HG02763 (cell line): Measurements from ENCODE around the gene TUBGCP6.

Experiments used
- ATAC-seq: cut with Tn5 transposase; IDR thresholded peaks from one replicate; pipeline ENCODE4 v1.9.1; 2021; ENCODE audit warnings: mild to moderate bottlenecking, moderate library complexity; ENCODE audit not compliant: unreplicated experiment

Gene TUBGCP6

DNA sequence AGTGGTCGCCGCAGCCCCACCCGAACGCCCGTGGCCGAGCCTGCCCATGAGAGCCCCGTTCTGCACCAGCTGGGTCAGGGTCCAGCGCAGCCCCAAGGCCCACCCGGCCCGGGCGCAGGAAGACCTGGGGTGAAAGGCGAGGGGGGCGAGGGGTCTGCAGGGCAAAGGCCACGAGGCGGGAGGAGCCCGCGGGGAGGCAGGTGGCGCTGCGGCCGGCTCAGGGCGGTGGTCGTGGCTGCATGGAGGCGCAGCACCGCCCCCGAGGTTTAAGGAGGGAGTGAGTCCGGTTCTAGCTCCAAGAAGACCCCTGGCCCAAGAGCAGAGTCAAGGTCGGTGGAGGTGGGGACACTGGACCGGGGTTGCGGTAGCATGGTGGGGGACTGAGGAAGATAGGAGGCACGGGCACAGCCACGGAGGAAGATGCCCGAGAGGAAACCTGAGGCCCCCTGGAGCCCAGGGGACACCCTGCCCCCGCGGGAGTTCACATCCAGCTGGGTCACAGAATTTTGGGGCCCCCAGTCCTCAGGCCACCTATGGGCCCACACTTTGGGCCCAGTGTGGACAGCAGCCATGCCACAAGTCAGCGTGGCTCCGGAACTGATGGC lies 6.8 kb upstream of the TUBGCP6 start:
- ATAC-seq: peak; percentile 8

DNA sequence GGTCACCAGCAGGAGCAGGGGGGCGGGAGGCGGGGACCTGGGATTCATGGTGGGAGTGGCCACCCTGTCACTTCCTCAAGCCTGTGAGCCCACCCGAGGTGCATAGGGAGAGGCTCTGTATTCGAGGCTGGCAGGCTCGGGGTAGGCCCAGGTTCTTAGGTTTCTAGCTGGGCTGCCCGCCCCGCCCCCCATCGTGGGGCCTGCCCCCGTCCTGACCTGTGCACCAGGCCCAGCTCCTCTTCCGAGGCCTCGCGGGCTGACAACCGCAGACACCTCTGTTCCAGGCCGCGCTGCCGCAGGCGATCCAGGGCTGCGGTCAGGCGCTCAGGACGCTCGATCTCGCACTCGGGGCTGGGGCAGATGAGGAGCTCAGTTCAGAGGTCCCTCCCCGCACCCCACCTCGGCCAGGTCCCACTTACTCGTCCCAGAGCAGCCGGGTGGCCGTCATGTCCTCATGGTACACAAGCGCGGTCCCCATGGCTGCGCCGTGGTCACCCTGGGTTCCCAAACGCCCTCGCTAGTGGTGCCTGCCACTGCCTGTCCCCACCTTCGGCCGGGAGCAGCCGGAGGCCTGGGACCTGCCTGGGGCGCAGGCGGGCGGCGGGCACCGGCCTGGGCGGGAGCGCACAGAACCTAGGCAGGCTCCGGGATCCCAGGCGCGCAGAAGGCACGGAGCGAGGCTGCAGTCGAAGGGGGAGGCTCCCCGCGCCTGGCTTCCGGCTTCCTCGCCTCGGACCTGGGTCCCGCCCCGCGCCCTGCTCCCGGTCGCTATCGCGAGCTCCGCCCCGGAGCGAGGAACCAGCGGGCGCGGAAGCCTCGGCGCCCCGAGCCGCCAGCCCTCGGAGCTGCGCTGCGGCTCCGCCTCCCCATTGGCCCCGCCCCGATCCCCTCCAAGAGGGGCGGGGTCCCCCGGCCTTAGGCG lies 6.0 kb upstream of the TUBGCP6 start, which contains the start of gene HDAC10:
TSS of gene HDAC10 (minus strand) at position 711 of the 922 bp plus-strand sequence. CDS start at position 478, 233 bp downstream.
- ATAC-seq: peak; percentile 54

DNA sequence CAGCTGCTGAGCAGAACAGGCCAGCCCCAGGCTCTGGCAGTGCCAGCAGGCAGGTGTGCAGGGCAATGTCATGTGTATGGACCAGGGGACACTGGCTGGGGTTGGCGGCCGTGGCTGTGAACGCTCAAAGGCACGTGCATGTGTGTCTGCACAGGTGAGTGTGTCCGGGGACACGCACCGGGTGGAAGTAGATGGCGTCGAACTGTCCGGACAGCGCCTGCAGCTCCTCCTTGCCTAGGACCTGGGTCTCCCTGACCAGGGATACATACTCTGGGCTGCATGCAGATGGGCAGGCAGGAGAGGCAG lies 5.4 kb upstream of the TUBGCP6 start:
- ATAC-seq: no peak

DNA sequence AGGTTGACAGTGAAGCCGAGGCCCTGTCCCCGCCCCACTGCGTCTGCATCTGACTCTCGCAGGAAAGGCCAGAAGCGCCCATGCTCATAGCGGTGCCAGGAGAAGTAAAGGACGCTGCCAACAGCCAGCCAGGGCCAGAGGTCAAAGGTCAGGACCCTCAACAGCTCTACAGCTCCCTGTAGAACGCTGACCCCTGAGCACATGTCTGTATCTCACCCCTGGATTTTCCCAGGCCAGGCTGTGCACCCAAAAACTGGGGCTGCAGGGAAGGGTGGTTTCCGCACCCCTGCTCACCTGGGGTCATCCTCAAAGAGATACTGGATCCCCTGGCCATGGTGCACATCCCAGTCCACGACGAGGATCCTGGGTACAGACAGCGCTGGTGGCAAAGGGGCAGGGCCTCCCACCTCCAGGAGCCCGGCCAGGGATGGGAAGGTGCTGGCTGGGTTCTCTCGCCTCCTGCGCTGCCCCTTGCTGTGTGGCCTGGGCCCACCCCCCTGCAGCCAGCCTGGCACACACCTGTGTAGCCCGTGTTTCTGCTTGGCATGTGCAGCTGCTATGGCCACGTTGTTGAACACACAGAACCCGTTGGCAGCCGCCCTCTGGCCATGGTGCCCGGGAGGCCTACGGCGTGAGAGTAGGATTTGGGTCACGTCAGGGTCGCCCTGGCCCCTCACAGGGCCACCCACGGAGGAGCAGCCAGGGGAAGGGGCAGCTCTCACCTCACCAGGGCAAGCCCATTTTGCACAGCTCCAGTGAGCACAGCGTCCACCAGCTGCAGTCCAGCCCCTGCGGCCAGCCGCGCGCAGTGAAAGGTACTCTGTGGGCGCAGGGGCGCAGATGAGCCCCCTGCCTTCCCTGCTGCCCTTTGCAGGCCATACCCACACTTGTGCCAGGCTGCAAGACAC lies 4.8 kb upstream of the TUBGCP6 start:
- ATAC-seq: no peak

DNA sequence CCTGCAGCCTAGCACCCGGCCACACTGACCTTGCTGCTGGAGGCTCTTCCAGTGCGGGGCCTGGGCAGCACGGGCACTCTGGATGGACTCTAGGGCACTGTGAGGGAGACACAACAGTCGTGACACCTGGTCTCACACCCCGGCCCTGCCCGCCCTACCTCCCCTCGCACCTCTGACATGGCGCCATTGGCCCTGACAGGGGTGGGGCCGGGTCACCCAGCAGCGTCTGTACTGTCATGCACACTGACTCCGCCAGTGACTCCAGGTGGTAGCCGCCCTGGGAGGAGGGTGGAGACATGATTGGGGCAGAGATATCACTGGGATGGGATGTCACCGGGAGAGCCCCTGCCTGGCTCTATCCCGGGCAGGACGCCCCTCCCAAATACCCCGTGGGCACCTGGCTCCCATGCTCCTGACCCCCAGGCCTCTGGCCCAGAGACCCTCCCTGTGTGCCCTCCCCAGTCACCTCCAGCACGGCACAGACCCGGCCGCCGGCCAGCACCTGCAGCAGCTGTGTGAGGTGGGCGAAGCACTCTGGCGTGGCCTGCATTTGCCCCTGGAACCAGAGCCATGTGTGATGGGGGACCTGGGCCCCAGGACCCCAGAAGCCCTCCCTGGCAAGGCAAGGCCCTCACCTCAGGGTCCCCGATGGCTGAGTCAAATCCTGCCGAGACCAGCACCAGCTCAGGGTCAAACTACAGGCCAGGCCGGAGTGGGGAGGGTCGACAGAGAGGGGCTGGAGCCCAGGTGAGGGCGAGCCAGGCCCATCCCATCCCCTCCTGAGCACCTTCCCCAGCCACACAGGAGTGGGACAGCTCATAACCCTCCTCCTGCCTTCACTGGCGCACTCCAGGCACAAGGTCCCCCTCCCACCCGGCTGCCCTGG lies 3.6 kb upstream of the TUBGCP6 start:
- ATAC-seq: no peak

DNA sequence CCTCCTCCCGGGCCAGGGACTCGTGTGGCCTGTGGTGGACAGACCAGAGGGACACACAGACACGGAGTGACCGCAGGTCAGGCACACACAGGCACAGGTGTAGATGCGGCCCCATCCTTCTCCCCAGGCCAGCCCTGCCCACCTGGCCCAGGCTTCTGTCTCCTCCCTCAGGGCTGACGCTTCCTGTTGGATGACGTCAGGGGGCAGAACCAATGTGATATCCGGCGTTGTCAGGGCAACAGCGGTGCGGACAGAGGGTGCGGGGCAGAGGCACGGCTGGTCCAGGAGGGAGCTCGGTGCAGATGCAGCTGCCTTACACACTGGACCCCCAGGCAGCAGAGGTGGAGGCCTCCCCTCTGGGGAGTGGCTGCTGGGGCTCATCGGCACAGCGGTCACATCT lies 2.9 kb upstream of the TUBGCP6 start:
- no peak for ATAC-seq

DNA sequence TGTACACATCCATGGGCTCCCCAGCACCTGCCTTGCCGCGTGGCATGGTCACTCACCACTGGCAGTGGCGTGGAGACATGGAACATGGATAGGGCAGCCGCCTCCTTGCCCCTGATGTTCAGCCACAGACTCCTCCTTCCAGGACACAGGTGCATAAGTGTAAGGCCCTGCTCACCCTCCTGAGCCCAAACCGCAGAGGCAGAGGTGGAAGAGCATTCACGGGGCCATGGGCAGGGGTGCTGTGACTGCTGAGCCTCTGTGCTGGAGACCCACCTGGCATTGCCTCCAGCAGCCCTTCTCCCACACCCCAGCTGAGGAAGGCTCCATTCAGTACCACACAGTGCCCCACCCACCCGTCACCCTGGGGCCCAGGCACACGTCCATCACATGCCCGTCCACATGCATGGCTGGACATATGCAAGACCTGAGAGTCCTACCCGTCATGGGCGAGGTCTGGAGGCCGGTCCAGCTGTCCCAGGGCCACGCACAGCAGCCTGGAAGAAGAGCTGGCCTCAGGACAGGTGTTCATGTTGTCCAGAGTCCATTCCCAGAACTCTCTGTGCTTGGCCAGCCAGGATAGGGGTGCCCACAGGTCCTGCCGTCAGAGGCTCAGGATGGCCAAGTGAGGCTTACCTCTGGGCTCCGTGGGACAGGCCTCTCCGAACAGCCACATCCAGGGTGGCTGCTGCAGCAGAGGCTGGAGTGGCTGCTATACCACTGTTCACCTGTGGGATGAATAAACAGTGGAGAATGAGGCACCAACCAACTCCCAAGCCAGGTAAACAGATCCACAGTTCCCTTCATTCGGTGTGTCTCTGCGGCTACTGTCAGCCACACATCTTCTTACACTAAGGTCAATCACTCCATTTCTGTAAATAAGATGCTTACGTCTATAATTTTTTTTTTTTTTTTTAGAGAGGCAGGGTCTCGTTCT lies 1.7 kb upstream of the TUBGCP6 start:
- ATAC-seq: no peak

DNA sequence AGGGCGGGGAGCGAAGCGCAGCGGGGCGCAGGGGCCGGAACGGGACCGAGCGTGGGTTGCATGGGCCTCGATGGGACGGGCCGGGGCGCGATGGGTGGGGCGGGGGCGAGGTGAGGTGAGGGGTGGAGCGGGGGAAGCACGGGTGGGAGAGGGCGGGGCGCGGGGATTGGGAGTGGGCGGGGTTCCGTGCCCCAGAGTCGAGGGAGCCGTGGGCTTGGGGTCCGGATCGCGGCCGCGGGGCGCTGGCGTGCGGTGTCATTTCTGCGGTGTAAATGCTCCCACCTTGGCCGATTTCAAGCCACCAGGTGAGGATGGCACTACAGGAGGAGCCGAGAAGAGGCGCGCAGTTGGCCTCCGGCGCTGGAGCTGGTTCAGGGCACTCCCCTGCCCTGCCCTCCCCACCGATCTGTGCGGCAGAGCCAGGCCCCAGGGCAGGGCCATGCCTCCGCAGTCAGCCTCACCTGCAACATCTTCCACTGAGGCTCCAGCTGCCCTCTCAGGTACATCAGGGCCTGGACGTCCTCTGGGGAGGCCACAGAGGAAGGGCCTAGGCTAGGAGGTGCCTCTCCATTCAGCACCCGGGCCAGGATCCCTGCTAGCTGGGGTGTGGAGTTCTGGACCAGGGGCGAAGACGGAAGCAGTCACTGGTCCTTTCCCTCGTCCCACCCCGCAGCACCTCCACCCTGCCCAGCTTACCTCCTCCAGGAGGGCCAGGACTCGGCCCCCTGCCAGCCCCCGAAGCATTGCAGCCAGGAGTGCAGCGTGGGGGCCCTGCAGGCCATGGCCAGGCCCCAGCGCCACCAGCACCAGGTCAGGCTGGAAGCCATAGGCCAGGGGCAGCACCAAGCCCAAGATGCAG lies 620 bp upstream of the TUBGCP6 start:
- peak; percentile 4 for ATAC-seq

DNA sequence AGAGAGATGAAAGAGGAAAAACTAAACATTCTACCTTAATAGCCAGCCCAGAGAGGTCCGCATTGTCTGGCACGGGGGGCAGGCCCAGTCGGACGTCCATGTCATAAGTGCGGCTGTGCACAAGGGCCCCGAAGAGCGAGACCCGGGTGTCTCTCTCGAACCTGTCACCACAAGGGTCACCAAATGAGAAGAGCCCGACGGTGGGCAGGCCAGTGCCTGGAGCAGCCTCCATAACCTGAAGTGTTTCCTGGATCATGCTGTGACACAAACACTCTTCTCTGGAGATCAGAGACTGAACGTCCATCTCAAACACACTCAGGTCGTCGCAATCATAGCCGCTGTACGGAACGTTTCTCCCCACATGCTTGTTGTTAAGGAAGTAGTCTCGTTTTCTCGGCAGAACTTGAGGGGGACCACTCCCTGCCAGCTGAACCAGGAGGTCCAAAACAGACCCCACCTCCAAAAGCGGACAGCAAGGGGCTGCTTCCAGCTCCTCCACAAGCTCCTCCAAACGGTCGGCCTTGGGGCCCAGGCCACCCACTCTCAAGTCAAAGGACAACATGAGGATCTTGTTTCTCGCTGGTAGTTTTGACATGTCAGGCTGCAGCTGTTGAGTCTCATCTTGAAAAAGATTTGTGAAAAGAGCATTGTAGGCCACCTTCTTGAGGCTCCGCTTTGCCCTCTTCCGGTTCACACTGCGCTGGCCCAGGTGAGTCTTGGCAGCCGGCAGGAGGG lies 971 bp downstream of the TUBGCP6 start:
- ATAC-seq: no peak

DNA sequence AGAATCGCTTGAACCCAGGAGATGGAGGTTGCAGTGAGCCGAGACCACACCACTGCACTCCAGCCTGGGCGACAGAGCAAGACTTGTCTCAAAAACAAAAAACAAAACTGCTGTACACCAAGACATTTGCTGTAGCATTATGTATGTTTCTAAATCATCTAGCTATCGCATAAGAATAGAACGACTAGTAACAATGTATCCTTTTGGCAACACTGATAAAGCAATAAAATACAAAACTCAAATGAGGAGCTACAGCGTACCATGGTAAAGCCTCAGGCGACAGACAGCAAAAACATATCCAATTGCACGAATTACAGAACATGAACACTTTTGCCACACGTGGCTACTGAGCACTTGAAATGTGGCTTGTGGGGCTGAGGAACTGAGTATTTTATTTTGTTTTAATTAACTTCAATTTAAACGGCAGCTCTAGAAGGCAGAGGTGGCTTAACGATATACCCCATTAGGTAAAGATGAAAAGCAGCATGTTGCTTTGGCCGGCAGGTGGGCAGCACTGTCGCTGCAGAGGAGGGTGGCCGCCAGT lies 2.3 kb downstream of the TUBGCP6 start:
- no peak for ATAC-seq

DNA sequence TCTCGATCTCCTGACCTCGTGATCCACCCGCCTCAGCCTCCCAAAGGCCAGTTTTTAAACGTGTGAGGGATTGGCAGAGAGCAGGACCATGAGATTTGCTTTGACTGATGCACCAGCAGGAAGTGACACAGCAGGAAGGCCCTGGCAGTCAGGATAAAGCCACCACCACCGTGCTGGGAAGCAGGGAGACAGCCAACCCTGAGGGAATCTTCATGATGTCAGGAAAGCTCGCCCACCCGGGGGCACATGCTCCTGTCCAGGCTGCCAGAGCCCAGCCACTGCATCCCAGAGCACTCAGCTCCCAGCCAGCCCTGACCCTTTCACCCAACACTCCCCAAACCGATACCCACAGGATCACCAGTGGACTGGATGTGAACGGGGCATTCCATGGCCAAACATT lies 6.1 kb downstream of the TUBGCP6 start:
- ATAC-seq: no peak

DNA sequence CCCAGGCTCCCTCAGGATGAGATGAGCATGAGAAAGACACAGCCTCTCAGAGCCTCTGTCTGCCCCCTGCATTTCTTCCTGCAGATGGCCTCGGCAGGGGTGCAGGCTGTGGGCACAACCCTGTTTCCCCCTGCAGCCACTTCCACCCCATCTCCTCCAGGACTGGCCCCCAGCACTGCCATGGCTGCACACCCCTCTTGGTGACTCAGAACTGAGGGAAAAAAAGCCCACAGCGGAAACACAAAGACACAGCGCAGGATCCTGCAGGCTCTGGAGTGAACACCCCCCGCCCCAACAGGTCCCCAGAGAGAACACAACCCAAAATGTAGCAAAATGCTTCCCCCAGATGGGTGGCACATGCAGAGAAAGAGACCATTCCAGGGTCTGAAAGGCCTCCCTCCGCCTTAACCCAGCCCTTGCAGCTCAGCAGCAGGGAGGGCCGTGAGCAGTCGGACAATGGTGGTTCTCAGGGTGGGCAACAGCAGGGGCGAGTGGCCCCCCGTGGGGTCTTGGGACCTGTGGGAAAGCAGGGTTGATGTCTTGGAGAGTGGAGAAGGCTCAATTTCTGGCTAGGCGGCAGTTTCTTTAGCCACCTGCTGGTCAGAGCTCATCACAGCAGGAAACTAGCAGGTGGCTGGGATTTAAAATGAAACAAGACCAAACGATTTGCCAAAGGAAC lies 8.0 kb downstream of the TUBGCP6 start:
- no peak for ATAC-seq

DNA sequence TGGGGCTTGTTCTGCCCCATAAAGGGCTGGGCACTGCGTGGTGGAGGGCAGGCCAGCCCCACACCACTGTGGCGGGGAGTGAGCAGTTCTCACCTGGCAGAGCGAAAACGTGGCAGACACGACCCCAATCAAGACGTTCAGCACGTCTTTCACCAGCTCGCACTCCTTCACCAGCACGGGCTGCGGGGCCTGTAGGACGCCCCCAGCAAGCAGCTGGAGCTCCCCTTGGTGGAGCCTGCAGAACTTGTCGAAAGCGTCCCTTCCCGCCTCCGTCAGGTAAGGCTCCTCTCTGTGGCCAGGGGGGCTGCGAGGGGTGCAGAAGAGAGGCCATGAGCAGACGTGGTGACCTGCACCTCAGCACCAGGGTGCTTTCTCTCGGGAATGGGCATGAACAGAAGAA lies 11.6 kb downstream of the TUBGCP6 start:
- no peak for ATAC-seq

DNA sequence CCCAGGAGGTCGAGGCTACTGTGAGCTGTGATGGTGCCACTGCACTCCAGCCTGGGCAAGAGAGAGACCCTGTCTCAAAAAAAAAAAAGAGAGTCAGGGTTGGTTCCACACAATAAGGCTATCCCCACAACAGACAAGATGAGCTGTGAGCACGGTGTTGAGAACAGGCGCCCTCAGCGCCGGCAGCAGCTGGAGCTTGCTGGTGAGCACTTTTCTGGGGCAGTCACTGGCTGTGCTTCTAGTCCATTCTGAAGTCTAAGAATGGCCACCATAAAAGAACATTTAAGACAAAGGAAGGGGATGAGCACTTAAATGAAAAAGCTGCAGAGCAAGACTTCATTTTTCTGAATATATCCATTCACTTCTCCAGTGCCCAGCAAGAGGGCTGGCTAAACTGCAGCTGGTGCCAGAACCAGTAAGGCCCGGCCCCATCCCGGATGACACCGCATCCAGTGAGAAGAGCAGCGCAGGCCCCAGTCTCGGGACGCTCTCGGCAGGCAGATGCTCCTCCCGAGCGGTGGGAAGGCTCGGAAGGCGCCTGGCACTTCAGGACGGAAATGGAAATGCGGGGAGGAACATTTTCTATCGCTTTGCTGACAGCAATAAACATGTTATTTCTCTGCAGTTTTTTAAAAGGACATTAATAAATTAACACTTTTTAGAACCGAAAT lies 12.2 kb downstream of the TUBGCP6 start:
- no peak for ATAC-seq

DNA sequence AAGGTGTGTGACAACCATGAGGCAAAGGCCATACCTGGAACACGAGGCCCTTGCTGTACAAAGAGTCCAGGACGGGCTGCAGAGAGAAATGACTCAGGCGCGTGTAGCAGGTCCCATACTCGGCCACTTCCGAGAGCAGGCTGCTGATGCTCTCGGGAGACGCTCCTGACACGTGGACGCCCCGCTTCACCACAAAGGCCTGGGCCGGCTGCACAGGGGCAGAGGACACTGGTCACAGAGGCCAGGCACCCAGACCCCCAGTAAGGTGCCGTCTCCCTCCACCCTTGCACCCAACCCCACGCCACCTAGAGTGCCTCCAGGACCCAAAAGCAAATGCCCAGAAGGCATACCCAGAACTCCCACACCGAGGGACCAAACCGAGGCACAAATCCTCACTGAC lies 15.5 kb downstream of the TUBGCP6 start:
- no peak for ATAC-seq

DNA sequence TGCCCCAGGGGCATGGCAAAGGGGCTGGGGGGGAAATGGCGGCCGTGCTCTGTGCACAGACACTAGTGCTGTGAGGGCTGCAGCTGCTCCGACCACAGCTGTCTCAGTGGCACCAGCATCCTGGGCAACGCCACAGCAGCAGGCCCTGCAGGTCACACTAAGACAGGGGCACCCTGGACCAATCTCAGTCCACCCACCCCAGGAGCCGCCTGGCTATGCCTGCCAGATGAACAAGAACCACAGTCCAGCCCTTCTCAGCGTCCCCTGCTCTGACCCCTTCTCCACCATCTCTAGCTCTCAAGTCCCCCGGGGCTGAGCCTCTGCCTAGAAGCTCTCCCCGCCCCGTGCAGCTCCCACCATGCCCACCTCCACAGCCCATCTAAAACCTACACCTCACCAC lies 16.5 kb downstream of the TUBGCP6 start:
- no peak for ATAC-seq
